GM21619 (cell line): Measurements from ENCODE around the gene PEAK1.
"Not testable (repeated sequence)": the region's sequence is repeated elsewhere in the genome, so short reads cannot be mapped to it uniquely, and the experiment has no call there.

Experiments
- ATAC-seq: cut with Tn5 transposase; IDR thresholded peaks from one replicate; pipeline ENCODE4 v1.9.1; 2021; ENCODE audit not compliant: unreplicated experiment

PEAK1 gene

GRCh38 chr15:77406846-77407245, 13.1 kb downstream of the PEAK1 start:
- ATAC-seq: no peak

GRCh38 chr15:77406173-77406759, 13.6 kb downstream of the PEAK1 start:
- not testable (repeated sequence) for ATAC-seq

GRCh38 chr15:77402740-77403379, 17.0 kb downstream of the PEAK1 start:
- ATAC-seq: no peak

- ATAC-seq: no peak
These were observed 19.6 kb downstream of the PEAK1 start for GRCh38 chr15:77400258-77400657.

- ATAC-seq: no peak
These were observed 21.0 kb downstream of the PEAK1 start for GRCh38 chr15:77398927-77399326.

- ATAC-seq: no peak
These were observed 23.2 kb downstream of the PEAK1 start for GRCh38 chr15:77396692-77397091.

GRCh38 chr15:77395013-77395774, 24.7 kb downstream of the PEAK1 start:
- ATAC-seq: no peak

GRCh38 chr15:77393471-77393840, 26.4 kb downstream of the PEAK1 start:
- no peak for ATAC-seq

- ATAC-seq: no peak
These were observed 27.0 kb downstream of the PEAK1 start for GRCh38 chr15:77392762-77393470.

- ATAC-seq: no peak
These were observed 28.4 kb downstream of the PEAK1 start for GRCh38 chr15:77391372-77391951.

- ATAC-seq: no peak
These were observed 32.4 kb downstream of the PEAK1 start for GRCh38 chr15:77387365-77388105.

GRCh38 chr15:77386626-77387025, 33.3 kb downstream of the PEAK1 start:
- no peak for ATAC-seq

- no peak for ATAC-seq
These were observed 35.1 kb downstream of the PEAK1 start for GRCh38 chr15:77384589-77385359.

- ATAC-seq: no peak
These were observed 35.8 kb downstream of the PEAK1 start for GRCh38 chr15:77384086-77384485.

GRCh38 chr15:77380033-77380432, 39.9 kb downstream of the PEAK1 start:
- no peak for ATAC-seq

- no peak for ATAC-seq
These were observed 43.1 kb downstream of the PEAK1 start for GRCh38 chr15:77376770-77377169.

GRCh38 chr15:77375133-77375532, 44.8 kb downstream of the PEAK1 start:
- no peak for ATAC-seq

GRCh38 chr15:77373441-77373840, 46.5 kb downstream of the PEAK1 start:
- no peak for ATAC-seq

GRCh38 chr15:77371850-77372563, 47.9 kb downstream of the PEAK1 start:
- no peak for ATAC-seq
